GM21526 (cell line): ENCODE data around the gene FIBCD1.

Source experiments
- ATAC-seq: cut with Tn5 transposase; IDR thresholded peaks from one replicate; pipeline ENCODE4 v1.9.1; 2021; ENCODE audit warnings: moderate library complexity; ENCODE audit not compliant: unreplicated experiment, low FRiP score

FIBCD1 gene

GRCh38 chr9:130924448-130924788, 14.6 kb downstream of the FIBCD1 start:
- ATAC-seq = no peak

DNA sequence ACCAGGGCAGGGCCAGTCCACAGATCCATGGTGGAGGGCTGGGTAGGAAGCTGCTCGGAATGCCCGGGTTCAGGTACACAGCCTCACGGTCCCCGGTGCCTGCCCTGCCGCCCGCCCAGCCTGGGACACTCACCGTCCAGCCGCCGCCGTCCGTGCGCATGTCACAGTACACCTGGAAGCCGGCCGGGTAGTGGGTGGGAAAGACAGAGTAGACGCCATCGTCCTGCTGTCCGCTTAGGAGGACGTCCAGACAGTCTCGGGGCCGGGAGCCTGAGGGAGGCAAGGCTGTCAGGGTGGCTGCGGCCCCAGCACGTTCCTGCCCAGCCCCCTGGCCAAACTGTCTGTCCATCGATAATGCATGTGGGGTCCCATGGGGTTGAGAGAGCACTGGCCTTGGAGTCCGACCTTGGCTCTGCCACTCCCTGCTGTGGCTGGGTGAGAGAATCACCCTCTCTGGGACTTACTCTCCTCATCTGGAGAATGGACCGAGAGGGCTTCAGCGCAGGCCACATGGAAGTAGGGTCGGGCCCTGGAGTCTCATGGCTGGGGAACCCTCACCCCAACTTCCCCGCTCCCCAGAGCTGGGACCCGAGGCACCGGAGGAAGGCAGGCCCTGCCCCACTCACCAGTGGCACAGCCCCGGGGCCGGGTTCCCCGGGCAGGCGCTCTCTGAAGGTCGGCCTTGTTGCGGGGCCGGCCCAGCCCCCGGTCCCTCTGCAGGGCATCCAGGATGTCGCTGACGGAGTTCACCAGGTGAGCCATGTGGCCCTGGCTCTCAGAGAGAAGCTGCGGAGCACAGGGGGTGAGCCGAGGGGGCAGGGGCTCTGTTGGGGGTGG, 15.2 kb downstream of the FIBCD1 start:
- no peak for ATAC-seq

GRCh38 chr9:130922893-130923610, 16.0 kb downstream of the FIBCD1 start:
- ATAC-seq = no peak

DNA sequence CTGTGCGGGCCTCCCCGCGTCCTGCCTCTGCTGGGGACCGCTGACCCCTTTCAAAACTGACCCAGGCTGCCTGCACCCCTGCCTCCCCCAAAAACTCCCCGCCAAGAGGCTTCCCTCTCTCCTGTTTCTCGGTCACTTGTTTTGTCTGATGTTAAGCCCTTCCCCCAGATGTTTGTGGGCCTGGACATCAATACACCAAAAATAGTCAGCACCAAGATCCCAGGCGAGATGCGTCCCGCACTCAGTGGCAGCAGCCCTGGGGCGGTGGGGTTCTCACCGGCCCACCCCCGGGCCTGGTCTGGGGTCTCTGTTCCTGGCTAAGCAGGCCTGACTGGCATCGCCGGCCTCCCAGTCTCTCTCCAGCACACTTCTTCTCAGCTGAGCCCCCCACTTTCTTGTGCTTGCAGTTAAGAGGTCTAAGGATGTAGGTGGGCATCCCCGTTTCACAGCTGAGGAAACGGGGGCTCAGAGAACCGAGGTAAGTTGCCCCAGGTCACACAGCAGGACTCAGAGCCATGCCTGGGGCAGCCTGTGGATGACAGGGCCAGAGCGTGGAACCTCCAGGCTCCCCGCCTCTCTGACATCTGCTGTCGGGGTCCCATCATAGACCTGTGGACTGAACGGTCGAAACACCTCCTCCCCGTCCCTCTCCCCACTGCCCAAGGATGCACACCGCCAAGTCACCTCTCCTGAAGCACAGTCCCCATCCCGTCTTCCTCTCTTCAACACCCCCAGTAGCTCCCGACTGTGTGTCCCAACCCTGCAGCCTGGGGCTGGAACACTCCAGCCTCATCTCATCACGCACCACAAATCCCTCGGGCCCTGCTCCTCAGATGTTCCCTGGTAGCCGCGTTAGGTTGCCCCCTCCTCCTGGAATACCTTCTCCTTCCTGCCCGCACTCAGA, 16.8 kb downstream of the FIBCD1 start:
- no peak for ATAC-seq

- no peak for ATAC-seq
These were observed 17.6 kb downstream of the FIBCD1 start for GRCh38 chr9:130921300-130921988.

- ATAC-seq = no peak
These were observed 18.2 kb downstream of the FIBCD1 start for GRCh38 chr9:130920762-130921299.

- no peak for ATAC-seq
These were observed 18.8 kb downstream of the FIBCD1 start for GRCh38 chr9:130920233-130920632.

GRCh38 chr9:130919559-130920145, 19.4 kb downstream of the FIBCD1 start:
- ATAC-seq = no peak

- no peak for ATAC-seq
These were observed 20.1 kb downstream of the FIBCD1 start for GRCh38 chr9:130918826-130919558.

GRCh38 chr9:130918101-130918825, 20.8 kb downstream of the FIBCD1 start:
- ATAC-seq = no peak

DNA sequence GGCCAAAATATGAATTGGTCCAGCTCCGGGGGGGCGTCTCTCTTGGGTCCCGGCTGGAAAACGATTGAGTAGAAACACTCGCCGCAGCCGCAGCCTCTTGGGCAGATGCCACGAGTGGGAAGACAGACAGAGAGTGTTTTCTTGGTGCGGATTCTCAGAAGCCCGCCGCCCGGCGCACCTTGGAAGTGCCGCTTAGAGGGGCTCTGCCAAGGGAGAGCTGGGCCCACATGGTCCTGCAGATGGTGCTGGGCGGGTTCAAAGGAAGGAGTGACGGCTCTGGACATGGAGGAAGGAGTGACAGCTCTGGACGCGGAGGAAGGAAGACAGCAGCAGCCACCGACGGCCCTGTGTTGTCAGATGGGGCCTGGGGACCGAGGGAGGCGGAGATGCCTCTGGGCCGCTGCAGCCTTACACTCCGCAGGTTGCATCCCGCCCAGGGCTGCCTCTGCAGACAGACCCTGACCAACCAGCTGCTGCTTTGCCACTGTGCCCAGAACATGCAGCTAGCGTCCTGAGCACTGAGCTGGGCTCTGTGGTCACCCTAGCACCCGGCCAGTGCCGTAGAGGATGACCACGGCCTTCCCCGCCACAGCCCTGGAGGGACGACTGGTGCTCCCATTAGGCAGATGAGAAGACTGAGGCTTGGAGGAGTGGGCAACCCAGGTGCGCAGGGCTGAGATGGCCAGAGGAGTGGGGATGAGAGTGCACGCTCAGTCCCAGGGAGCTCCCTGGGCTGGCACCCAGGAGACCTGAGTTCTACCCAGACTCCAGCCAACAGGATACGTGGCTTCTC, 21.7 kb downstream of the FIBCD1 start:
- ATAC-seq = no peak

DNA sequence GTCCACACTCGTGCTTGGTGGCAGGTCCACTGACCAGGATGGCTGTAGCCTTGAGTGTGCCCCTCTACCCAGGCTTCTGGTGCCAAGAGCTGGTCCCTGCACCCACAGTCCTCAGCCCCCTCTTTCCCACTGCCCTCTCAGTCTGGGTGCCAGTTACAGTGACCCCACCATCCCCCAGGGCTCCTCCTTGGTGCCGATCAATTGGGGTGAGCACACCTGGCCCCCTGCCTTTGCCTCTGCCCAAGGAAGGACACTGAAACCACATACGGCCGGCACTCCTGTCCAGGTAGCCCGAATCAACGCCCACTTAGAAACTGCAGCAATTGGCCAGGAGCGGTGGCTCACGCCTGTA, 24.0 kb downstream of the FIBCD1 start:
- no peak for ATAC-seq

- ATAC-seq = no peak
These were observed 24.5 kb downstream of the FIBCD1 start for GRCh38 chr9:130914417-130915095.

GRCh38 chr9:130913599-130914416, 25.2 kb downstream of the FIBCD1 start:
- no peak for ATAC-seq

DNA sequence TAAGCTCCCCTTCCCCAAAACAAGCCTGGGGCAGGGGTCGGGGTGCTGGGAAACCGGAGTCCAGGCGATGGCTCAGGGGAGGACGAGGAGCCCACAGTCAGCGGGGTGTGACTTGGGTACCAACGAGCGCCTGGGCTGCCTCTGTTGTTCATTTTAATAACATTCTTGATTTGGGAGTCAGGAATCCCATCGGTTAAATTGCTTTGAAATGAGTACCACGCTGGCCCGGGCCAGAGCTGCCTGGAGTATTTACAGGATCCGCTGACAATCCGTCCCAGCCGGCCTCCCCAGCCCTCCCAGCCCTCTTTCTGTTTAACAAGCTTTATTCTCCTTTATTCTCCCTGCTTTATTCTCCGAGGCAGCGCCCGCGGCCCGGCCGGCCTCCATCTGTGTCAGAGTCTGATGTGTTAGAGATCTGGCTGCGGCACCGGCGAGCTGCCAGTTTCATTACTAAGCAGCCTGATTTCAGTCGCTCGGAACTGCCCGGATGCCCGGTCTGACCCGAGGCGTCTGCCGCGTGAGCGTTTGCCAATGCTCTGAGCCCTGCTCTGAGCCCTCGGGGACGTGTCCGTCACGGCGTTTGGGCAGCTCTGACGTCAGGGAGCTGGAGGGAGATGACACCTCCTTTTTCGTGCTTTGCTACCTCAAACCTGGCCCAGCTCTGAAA, 26.0 kb downstream of the FIBCD1 start:
- no peak for ATAC-seq
